ENCODE data around the gene DGLUCY. TPM values are rescaled to one million over a fixed set of nuclear protein-coding genes. Genes with fewer than 3 reads are reported as not detected.

DGLUCY gene
- total RNA-seq, 2 donors from 2014 or later, result 73.8 to 88.7 TPM

DNA sequence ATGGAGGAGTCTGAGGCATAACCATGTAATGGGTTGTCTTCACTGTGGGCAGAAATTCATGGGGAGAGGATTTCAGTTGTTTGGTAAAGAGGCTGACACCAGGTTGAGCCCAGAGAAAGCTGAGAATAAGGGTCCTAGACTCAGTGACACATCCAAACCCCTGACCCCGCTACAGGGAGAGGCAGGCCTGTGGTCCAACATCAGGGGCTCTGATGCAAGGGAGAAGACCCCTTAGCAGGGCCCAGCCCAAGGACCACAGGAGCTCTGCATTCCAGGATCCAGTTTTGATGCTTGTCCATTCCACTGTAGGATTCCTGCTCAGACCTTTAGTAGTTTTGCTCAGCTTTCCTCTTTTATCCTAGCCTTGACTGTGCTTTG, 115.1 kb downstream of the DGLUCY start:
- peaks cover 60% of the 10 kb centered on the region for H3K36me3 Mint-ChIP-seq (ENCODE audit: low read depth)
- peaks cover 4% of the 10 kb centered on the region for H3K9me3 Mint-ChIP-seq
- H3K4me3 Mint-ChIP-seq, result peak overlapping the region; percentile 82
- H3K27ac Mint-ChIP-seq, result peak overlapping the region; percentile 96
- no peaks in the 10 kb centered on the region for H3K27me3 Mint-ChIP-seq
- H3K4me1 Mint-ChIP-seq, result peaks cover 69% of the 10 kb centered on the region
- ATAC-seq (replicated peaks), result no peak

DNA sequence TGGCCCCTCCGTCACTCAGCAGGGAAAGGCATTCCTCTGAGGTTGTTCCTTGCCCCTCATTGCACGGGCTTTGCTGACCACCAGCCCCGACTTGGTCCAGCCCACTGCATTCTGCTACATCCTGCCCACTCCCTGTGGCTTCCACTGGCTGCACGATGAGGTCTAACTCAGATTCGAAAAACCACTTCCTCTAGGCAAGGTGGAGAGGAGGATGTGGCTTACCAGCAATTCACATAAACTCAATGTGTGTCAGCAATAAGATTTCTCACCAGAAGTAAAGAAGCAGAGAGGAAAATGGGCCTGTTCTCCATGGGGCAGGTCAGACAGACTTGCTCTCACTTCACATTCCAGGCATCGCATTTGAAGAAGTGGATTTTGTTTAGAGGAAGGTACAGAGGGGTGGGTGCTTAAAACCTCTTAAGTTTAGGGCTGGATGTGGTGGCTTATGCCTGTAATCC, 115.9 kb downstream of the DGLUCY start:
- ATAC-seq (replicated peaks), result peak; percentile 37
- peak overlapping the region; percentile 96 for H3K27ac Mint-ChIP-seq
- H3K27me3 Mint-ChIP-seq, result no peaks in the 10 kb centered on the region
- H3K9me3 Mint-ChIP-seq, result peaks cover 4% of the 10 kb centered on the region
- H3K36me3 Mint-ChIP-seq (ENCODE audit: low read depth), result peaks cover 67% of the 10 kb centered on the region
- peak overlapping the region; percentile 82 for H3K4me3 Mint-ChIP-seq
- peaks cover 74% of the 10 kb centered on the region for H3K4me1 Mint-ChIP-seq

DNA sequence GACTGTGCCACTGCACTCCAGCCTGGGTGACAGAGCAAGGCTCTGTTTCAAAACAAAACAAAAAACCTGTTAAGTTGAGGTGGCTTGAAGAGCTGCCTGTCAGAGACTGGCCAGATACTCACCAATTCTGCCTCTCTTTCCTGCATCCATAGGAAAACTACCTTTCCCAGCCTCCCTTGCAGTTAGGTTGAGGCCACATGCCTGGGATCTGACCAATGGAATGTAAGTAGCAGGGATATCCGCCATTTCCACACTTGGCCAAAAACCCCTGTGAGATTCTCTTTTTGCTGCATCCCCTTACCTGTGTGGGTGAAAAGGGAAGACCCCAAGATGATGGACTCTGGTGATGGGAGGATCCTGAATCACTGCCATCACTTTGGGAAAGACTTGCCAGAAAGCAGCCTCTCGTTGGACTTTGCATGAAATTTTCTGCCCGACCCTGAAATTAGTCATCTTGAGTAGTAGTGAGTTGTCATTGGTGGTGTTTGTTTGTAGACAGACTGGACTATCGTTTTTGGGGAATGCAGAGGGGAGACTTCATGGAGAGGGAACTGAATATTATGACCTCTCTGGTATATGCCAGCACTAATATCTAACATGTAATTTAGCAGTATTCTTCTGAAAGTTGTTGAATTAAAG, 116.6 kb downstream of the DGLUCY start:
- peak overlapping the region; percentile 82 for H3K4me3 Mint-ChIP-seq
- ATAC-seq (replicated peaks), result no peak
- H3K36me3 Mint-ChIP-seq (ENCODE audit: low read depth), result peaks cover 67% of the 10 kb centered on the region
- no peaks in the 10 kb centered on the region for H3K27me3 Mint-ChIP-seq
- peaks cover 4% of the 10 kb centered on the region for H3K9me3 Mint-ChIP-seq
- H3K4me1 Mint-ChIP-seq, result peaks cover 68% of the 10 kb centered on the region
- peak overlapping the region; percentile 96 for H3K27ac Mint-ChIP-seq

DNA sequence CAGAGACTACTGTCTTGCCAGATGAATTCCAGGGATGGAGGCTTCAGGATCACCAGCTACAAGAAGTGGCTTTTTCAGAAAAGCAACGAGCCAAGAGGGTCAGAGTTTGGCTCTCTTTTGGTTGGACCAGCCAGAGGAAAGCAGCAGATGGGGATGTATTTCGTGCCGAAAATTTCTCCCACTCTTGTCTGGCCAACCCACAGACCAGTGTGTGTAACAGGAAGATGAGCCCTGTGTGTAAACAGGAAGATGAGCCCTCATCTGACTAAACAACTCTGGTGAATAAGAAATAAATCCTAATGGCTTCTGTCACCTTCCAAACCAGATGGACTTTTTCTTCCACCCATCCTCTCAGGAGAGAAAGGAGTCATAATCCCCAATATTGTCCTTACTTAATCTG, 117.6 kb downstream of the DGLUCY start:
- H3K4me1 Mint-ChIP-seq, result peaks cover 59% of the 10 kb centered on the region
- peaks cover 4% of the 10 kb centered on the region for H3K9me3 Mint-ChIP-seq
- H3K27ac Mint-ChIP-seq, result peak overlapping the region; percentile 96
- peaks cover 69% of the 10 kb centered on the region for H3K36me3 Mint-ChIP-seq (ENCODE audit: low read depth)
- no peaks in the 10 kb centered on the region for H3K27me3 Mint-ChIP-seq
- ATAC-seq (replicated peaks), result no peak
- H3K4me3 Mint-ChIP-seq, result peak overlapping the region; percentile 82

DNA sequence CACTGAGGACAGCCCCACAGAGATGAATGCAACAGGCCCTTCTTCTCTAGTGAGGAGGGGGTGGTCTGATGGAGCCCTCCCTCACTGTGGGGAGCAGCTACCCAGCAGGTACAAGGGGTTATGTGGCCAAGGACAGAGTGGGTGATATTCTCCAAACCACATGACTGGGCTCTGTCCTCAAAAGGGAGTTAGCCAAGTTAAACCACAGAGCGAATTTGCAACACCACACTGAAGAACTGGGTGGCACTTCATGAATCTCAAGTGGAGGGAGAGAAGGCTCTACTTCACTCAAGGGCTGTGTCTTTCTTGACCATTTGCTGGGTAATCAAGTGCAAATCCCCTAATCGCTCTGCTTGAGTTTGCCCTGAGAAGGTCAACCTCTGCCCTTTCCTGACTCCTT, 118.2 kb downstream of the DGLUCY start:
- peaks cover 53% of the 10 kb centered on the region for H3K4me1 Mint-ChIP-seq
- ATAC-seq (replicated peaks), result no peak
- H3K4me3 Mint-ChIP-seq, result peak overlapping the region; percentile 82
- peak overlapping the region; percentile 96 for H3K27ac Mint-ChIP-seq
- H3K36me3 Mint-ChIP-seq (ENCODE audit: low read depth), result peaks cover 68% of the 10 kb centered on the region
- no peaks in the 10 kb centered on the region for H3K27me3 Mint-ChIP-seq
- peaks cover 4% of the 10 kb centered on the region for H3K9me3 Mint-ChIP-seq

DNA sequence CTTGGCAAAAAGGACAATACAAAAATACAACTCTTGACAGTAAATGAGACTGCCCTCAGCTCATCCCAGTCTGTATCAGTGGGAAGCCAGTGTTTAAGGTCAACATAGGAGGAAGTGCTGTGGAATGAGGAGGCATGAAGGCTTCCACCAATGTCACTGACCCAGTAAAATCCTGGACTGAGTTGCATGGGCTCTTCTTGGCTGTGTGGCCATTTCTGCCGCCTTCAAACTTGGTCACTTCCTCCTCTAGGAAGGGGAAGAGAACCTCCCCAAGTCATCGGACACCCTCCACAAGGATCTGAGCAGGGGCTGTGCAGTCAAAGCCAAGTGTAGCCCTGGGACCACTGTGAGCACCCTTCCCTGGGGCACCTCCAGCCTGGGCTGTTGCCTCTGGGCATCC, 118.7 kb downstream of the DGLUCY start:
- H3K9me3 Mint-ChIP-seq, result peaks cover 4% of the 10 kb centered on the region
- peaks cover 70% of the 10 kb centered on the region for H3K36me3 Mint-ChIP-seq (ENCODE audit: low read depth)
- no peak for ATAC-seq (replicated peaks)
- peaks cover 49% of the 10 kb centered on the region for H3K4me1 Mint-ChIP-seq
- peak overlapping the region; percentile 96 for H3K27ac Mint-ChIP-seq
- H3K27me3 Mint-ChIP-seq, result no peaks in the 10 kb centered on the region
- H3K4me3 Mint-ChIP-seq, result peak overlapping the region; percentile 82

DNA sequence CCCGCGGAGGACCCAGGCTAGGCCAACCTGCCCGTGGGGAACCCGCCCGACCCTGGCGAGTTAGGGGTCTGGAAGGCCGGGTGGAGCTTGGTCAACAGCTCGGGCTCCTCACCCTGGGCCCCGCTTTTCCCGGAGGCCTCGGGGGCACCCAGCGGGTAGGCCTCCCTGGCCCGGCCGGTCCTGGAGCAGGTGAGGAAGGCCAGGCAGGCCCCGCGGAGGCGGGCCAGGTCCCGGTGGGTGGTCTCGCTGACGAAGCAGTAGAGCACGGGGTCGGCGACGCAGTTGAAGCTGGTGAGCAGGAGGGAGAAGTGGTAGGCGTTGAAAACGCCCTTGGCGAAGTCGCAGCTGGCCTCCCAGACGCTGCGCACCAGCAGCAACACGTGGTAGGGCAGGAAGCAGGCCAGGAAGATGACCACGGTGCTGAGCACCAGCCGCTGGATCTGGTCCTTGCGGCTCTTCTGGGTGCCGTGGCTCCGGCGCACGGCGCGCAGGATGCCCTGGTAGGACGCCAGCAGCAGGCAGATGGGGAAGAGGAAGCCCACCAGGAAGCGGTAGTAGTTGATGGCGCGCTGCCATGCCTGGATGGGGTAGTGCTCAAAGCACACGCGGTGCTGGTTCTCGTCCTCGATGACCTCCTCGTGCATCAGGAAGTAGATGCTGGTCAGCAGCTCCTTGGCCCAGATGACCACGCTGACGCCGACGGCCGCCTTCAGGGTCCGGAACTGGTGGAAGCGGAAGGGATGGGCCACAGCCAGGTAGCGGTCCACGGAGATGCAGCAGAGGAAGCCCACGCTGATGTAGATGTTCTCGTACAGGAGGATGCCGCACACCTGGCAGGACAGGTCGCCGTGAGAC, 120.3 kb downstream of the DGLUCY start:
- H3K36me3 Mint-ChIP-seq (ENCODE audit: low read depth), result peaks cover 81% of the 10 kb centered on the region
- H3K4me3 Mint-ChIP-seq, result no peak overlapping the region
- peaks cover 4% of the 10 kb centered on the region for H3K9me3 Mint-ChIP-seq
- H3K27ac Mint-ChIP-seq, result peak overlapping the region; percentile 10
- ATAC-seq (replicated peaks), result no peak
- no peaks in the 10 kb centered on the region for H3K27me3 Mint-ChIP-seq
- peaks cover 48% of the 10 kb centered on the region for H3K4me1 Mint-ChIP-seq

DNA sequence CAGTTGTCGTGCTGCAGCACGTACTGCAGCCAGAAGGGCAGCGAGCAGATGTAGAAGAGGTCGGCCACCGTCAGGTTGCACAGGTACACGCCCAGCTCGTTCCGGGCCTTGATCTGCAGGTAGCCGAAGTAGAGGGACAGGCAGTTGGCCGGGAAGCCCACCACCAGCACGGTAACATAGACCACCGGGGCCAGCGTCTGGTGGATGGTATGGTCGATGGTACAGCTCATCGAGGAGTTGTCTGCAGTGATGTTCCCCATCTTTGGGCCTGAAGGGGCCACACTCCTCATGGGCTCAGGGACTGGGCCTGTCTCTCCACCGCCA, 120.9 kb downstream of the DGLUCY start:
- Mint-ChIP-seq H3K27ac (peak overlapping the region; percentile 10), H3K9me3 (peaks cover 4% of the 10 kb centered on the region), H3K27me3 (no peaks in the 10 kb centered on the region), H3K4me3 (no peak overlapping the region), H3K36me3 (ENCODE audit: low read depth) (peaks cover 84% of the 10 kb centered on the region), H3K4me1 (peaks cover 48% of the 10 kb centered on the region)
- no peak for ATAC-seq (replicated peaks)

DNA sequence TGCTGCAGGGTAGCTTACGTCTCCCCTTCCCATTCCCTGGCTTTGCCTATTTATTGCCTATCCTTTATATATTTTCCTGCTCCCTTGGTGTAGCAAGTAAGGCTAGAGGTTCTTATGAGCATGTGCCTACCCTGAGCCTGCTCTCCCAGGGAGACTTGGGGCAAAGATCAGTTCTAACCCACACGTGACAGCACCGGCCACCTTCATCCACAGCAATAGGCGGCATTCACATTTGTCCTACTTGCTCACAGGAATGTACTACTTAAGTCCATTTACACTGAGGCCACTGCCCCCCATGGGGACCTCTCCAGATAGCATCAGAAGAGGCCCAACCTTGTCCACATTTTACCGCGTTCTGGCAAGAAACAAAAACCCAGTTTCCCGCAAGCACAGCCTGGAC, 122.0 kb downstream of the DGLUCY start:
- Mint-ChIP-seq H3K36me3 (ENCODE audit: low read depth) (peaks cover 85% of the 10 kb centered on the region), H3K27ac (no peak overlapping the region), H3K4me3 (no peak overlapping the region), H3K4me1 (peaks cover 47% of the 10 kb centered on the region), H3K9me3 (peaks cover under 1% of the 10 kb centered on the region), H3K27me3 (no peaks in the 10 kb centered on the region)
- no peak for ATAC-seq (replicated peaks)

DNA sequence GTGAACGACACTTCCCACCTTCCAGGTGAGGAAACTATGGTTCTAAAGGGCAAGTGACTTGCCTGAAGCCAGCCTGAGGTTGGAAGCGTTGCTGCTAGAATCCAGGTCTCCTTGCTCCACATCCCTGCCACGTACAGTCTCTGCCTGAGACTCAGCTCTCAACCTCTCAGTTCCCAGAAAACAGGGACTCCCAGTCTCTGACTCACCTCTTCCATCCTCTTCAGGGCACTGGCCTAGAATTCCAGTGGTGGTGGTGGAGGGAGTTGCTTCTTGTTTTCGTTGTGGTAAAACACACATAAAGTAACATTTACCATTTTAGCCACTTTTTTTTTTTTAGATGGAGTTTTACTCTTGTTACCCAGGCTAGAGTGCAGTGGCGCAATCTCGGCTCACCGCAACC, 123.3 kb downstream of the DGLUCY start:
- Mint-ChIP-seq H3K27me3 (no peaks in the 10 kb centered on the region), H3K9me3 (peaks cover 5% of the 10 kb centered on the region), H3K27ac (peak overlapping the region; percentile 83), H3K36me3 (ENCODE audit: low read depth) (peaks cover 88% of the 10 kb centered on the region), H3K4me3 (no peak overlapping the region), H3K4me1 (peaks cover 45% of the 10 kb centered on the region)
- no peak for ATAC-seq (replicated peaks)

DNA sequence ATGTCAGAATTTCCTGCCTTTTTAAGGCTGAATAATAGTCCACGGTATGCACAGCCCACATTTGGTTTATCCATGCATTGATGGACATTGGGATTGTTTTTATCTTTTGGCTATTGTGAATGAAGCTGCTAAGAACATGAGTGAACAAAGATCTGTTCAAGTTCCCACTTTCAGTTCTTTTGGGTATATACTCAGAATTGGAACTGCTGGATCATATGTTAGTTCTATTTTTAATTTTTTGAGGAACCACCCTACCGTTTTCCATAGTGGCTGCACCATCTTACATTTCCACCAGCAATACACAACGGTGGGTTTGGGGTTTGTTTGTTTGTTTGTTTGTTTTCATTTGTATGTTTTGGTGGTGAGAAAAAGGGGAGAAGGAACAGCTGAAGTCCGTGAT, 124.2 kb downstream of the DGLUCY start:
- ATAC-seq (replicated peaks), result no peak
- Mint-ChIP-seq H3K4me3 (peak overlapping the region; percentile 92), H3K27ac (peak overlapping the region; percentile 83), H3K36me3 (ENCODE audit: low read depth) (peaks cover 91% of the 10 kb centered on the region), H3K9me3 (peaks cover 5% of the 10 kb centered on the region), H3K27me3 (no peaks in the 10 kb centered on the region), H3K4me1 (peaks cover 40% of the 10 kb centered on the region)

DNA sequence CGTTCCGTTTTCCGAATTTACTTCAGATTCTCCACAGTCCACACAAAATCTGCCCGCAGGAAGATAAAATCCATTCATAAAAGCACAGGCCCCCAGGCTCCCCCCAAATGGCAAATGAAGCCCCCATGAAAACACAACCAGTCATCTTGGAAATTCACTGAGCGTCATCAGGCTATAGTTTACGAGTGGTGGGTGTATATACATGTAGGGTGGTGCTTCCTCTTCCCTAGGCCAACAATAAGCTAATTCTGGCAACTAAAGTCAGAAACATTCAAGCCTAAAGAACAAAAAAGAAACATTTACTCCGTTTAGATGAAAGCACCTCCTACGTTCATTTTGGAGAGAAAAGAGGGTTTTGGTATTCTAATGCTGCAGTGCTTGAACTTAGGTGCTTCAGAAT, 124.8 kb downstream of the DGLUCY start:
- no peak for ATAC-seq (replicated peaks)
- peak overlapping the region; percentile 92 for H3K4me3 Mint-ChIP-seq
- H3K4me1 Mint-ChIP-seq, result peaks cover 40% of the 10 kb centered on the region
- peak overlapping the region; percentile 83 for H3K27ac Mint-ChIP-seq
- peaks cover 5% of the 10 kb centered on the region for H3K9me3 Mint-ChIP-seq
- no peaks in the 10 kb centered on the region for H3K27me3 Mint-ChIP-seq
- peaks cover 97% of the 10 kb centered on the region for H3K36me3 Mint-ChIP-seq (ENCODE audit: low read depth)

DNA sequence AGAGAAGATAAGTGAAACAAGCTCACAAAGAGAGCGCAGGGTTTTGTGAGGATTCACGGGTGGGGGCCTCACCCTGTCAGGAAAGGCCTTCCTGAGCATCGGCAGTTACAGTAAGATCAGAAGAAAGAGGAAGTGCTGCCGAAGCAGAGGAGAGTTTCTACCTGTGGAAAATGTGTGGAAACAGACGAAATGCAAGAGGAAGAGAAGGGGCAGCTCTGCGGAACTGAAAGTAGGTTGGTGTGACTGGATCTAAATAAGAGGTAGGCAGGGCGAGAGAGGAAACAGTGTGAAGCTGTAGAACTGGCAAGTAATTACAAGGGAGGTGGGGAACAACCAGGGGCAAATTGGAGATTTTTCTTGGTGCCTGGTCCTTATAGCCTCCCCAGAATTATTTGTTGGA, 128.0 kb downstream of the DGLUCY start:
- peaks cover 38% of the 10 kb centered on the region for H3K4me1 Mint-ChIP-seq
- H3K4me3 Mint-ChIP-seq, result peak overlapping the region; percentile 92
- H3K27ac Mint-ChIP-seq, result peak overlapping the region; percentile 90
- H3K36me3 Mint-ChIP-seq (ENCODE audit: low read depth), result peaks cover 100% of the 10 kb centered on the region
- H3K27me3 Mint-ChIP-seq, result no peaks in the 10 kb centered on the region
- H3K9me3 Mint-ChIP-seq, result peaks cover 5% of the 10 kb centered on the region
- no peak for ATAC-seq (replicated peaks)

DNA sequence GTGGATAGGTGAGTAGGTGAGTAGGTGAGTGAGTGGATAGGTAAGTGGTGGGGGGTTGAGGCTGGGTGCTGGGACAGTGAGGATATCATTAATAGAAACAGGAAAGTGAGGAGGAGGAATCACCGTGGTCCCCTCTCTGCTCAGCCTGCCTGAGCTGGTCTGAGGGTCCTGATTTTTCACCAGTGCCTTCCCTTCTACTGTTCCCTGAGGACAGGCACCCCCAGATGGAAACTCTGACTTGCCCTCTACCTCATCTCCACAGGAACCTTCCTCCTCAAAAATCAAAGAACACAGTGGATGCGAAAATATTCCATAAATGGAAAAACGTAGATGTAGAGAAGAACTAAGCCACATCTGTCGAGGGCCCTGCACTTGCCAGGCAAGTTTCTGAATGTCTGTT, 128.8 kb downstream of the DGLUCY start:
- Mint-ChIP-seq H3K27ac (peak overlapping the region; percentile 90), H3K9me3 (peaks cover 10% of the 10 kb centered on the region), H3K36me3 (ENCODE audit: low read depth) (peaks cover 100% of the 10 kb centered on the region), H3K27me3 (no peaks in the 10 kb centered on the region), H3K4me3 (peak overlapping the region; percentile 92), H3K4me1 (peaks cover 44% of the 10 kb centered on the region)
- no peak for ATAC-seq (replicated peaks)

DNA sequence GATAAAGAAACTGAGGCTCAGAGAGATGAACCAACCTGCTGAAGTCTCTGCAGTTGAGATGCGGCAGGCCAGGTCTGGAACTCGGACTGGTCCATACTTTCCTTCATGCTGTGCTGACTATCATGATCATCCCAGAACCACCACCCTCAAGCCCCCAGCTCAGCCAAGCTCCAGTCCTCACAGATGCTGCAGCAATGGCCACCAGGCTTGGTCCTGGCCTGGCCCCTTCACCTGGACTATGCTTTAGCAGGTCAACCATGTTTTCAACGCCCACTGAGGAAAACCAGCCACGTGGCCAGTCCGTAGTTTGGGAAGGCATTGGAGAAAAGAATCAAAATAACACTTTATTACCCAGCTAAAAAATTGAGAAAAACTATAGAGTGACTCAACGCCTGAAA, 129.2 kb downstream of the DGLUCY start:
- Mint-ChIP-seq H3K4me1 (peaks cover 43% of the 10 kb centered on the region), H3K36me3 (ENCODE audit: low read depth) (peaks cover 100% of the 10 kb centered on the region), H3K27ac (peak overlapping the region; percentile 90), H3K27me3 (no peaks in the 10 kb centered on the region), H3K4me3 (peak overlapping the region; percentile 92), H3K9me3 (peaks cover 10% of the 10 kb centered on the region)
- no peak for ATAC-seq (replicated peaks)
